Naive thymus-derived CD8-positive, alpha-beta T cell (primary cell): ENCODE measurements around the gene ZNF862. TPM values are rescaled to one million over a fixed set of nuclear protein-coding genes. Genes with fewer than 3 reads are reported as not detected.
"Not testable (repeated sequence)": the region's sequence is repeated elsewhere in the genome, so short reads cannot be mapped to it uniquely, and the experiment has no call there.

Experiments
- ATAC-seq, 2 donors: fragments of 150-1000 bp; cut with Tn5 transposase in 1 of 2; sonication (Bioruptor Pico), chemical (Tn5 transposase) in 1 of 2; 1 replicate in 1 of 2; 2 replicates in 1 of 2; pipeline ENCODE4 v1.10.0; 2021; ENCODE audit warnings: mild to moderate bottlenecking in 2 of 2, moderate library complexity in 2 of 2
- POLR2A ChIA-PET: fragments of 350-600 bp; sonication (Branson Sonifier 250); formaldehyde crosslinking; loops from one replicate; lab custom pipeline; 2021; ENCODE audit warnings: antibody characterized with exemption; lab: Charles Lee
- DNase-seq, 10 donors: peaks; one replicate each; pipeline versions ENCODE4 v3.0.0 to v3.0.0-alpha.2; 2020 to 2022
- H3K27ac Mint-ChIP-seq, 10 donors: one replicate each; pipeline ENCODE4 v1.8.0; 2020 to 2022; ENCODE audit warnings: mild to moderate bottlenecking in 10 of 10, mixed read lengths in 10 of 10, moderate library complexity in 4 of 10, inconsistent platforms in 1 of 10
- H3K27me3 Mint-ChIP-seq, 5 donors: one replicate each; pipeline ENCODE4 v1.8.0; 2021 to 2022; ENCODE audit warnings: mixed read lengths in 5 of 5
- H3K36me3 Mint-ChIP-seq, 3 donors: one replicate each; pipeline ENCODE4 v1.8.0; 2020 to 2022; ENCODE audit warnings: mixed read lengths in 3 of 3, mild to moderate bottlenecking in 2 of 3, inconsistent platforms in 1 of 3
- H3K4me1 Mint-ChIP-seq, 4 donors: one replicate each; pipeline ENCODE4 v1.8.0; 2021 to 2022; ENCODE audit warnings: mixed read lengths in 4 of 4
- H3K4me3 Mint-ChIP-seq, 10 donors: one replicate each; pipeline ENCODE4 v1.8.0; 2020 to 2022; ENCODE audit warnings: mild to moderate bottlenecking in 10 of 10, mixed read lengths in 10 of 10, moderate library complexity in 6 of 10, inconsistent platforms in 1 of 10
- H3K9me3 Mint-ChIP-seq, 9 donors: one replicate each; pipeline ENCODE4 v1.8.0; 2020 to 2022; ENCODE audit warnings: mixed read lengths in 9 of 9, mild to moderate bottlenecking in 3 of 9, inconsistent platforms in 1 of 9, moderate library complexity in 1 of 9
- polyA plus RNA-seq, 3 donors: library from polyadenylated mRNA; unstranded; fragments of 300-500 nt; fragmentation: Illumina TruSeq; gene quantifications; one replicate each; pipeline ENCODE4 v1.2.3, GENCODE V29; 2021
- total RNA-seq, 8 experiments: library from RNA in 2 of 8; stranded (reverse) in 2 of 8; gene quantifications; one replicate each; pipeline ENCODE4 v1.2.3 and lab custom pipeline; 2021 to 2026

The ZNF862 gene
- total and polyA plus RNA-seq, 5 experiments from 2014 or later: 6.1 to 88.4 (median 10.6) TPM

DNA sequence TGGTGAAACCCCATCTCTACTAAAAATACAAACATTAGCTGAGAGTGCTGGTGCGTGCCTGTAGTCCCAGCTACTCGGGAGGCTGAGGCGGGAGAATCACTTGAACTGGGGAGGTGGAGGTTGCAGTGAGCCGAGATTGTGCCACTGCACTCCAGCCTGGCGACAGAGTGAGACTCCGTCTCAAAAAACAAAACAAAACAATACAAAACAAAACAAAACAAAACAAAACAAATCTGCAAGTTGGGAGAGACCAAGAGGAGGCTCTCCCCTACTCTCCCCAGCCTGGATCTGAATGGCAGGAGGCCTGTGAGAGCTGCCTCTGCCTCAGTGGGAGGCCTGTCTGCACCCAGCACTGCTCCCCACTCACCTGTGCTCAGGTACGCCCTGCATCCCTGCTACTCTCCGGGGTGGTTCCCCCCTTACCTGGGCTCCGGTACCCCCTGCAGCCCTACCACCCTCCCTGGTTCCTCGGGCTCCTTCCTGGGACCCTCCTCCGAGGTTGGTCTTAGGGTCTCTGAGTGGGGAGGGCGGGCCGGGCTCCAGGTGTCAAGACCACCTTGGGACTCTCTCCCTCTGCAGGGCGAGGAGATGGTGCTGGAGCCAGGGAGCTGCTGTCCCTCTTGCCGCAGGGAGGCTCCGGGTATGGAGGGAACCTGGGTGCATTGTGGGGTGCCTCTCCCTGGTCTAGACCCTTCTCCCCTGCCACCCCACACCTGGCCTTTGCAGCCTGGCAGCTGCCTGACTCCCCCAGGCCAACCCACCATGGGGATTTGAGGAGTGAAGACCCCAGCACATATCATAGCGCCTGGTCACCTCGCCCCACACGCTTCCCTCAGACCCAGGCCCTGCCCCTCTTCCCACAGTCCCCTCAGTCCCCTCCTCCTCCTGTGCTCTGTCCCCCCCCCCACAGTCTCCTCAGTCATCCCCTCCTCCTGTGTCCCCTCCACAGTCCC lies 9.5 kb upstream of the ZNF862 start:
- no peak for ATAC-seq
- POLR2A ChIA-PET: no interaction called here
- Mint-ChIP-seq H3K4me1 (peaks cover 0 to 16% (median 10%) of the 10 kb centered on the region in 4 donors), H3K36me3 (no peaks in the 10 kb centered on the region), H3K27me3 (peaks cover 0 to 9% (median 6%) of the 10 kb centered on the region in 5 donors), H3K4me3 (no peak overlapping the region), H3K9me3 (no peaks in the 10 kb centered on the region), H3K27ac (peak overlapping the region in 1 of 10 donors; percentile 28)
- no peak for DNase-seq

DNA sequence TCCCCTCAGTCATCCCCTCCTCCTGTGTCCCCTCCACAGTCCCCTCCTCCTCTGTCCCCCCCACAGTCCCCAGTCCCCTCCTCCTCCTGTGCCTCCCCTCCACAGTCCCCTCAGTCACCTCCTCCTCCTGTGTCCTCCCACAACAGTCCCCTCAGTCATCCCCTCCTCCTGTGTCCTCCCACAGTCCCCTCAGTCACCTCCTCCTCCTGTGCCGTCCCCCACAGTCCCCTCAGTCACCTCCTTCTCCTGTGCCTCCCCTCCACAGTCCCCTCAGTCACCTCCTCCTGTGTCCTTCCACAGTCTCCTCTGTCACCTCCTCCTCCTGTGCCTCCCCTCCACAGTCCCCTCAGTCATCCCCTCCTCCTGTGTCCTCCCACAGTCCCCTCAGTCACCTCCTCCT lies 7.6 kb upstream of the ZNF862 start:
- DNase-seq, H3K4me3 Mint-ChIP-seq, H3K36me3 Mint-ChIP-seq, H3K9me3 Mint-ChIP-seq, H3K27ac Mint-ChIP-seq, ATAC-seq, POLR2A ChIA-PET: not testable (repeated sequence)
- peaks cover 0 to 16% (median 10%) of the 10 kb centered on the region in 4 donors for H3K4me1 Mint-ChIP-seq
- H3K27me3 Mint-ChIP-seq: peaks cover 0 to 12% (median 7%) of the 10 kb centered on the region in 5 donors

DNA sequence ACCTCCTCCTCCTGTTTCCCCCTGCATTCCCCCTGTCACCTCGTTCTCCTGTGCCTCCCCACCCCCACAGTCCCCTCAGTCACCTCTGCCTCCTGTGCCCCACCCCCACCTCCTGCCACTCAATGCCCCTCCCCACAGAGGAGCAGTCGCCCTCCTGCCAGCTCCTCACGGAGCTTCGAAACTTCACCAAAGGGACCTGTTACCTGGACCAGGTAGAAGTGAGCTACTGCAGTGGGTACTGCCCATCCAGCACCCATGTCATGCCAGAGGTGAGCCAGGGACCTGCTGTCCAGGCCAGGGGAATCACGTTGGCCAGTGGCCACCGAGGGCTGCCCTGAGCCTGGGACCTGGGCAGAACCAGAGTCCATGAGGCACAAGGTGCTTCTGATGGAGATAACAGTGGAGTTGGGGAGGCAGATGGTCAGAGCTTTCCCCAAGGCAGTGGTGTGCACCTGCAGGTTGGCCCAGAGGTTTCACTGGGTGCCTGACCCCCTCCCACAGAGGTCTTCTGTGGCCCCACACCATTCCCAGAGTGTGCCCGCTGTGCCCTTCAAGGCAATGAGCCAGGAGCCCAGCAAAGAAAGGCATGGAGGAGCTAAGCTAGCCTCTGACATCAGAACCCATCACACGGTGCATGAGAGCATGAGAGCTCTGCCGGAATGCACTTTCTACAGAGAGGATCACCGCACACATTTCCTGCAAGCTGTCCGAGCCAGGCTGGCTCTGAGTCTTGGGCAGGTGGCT lies 7.0 kb upstream of the ZNF862 start:
- DNase-seq: no peak
- H3K4me1 Mint-ChIP-seq: peaks cover 0 to 16% (median 10%) of the 10 kb centered on the region in 4 donors
- POLR2A ChIA-PET: no interaction called here
- H3K4me3 Mint-ChIP-seq: no peak overlapping the region
- peaks cover 0 to 12% (median 7%) of the 10 kb centered on the region in 5 donors for H3K27me3 Mint-ChIP-seq
- no peaks in the 10 kb centered on the region for H3K36me3 Mint-ChIP-seq
- H3K9me3 Mint-ChIP-seq: no peaks in the 10 kb centered on the region
- ATAC-seq: no peak
- peak overlapping the region in 1 of 10 donors; percentile 65 for H3K27ac Mint-ChIP-seq

DNA sequence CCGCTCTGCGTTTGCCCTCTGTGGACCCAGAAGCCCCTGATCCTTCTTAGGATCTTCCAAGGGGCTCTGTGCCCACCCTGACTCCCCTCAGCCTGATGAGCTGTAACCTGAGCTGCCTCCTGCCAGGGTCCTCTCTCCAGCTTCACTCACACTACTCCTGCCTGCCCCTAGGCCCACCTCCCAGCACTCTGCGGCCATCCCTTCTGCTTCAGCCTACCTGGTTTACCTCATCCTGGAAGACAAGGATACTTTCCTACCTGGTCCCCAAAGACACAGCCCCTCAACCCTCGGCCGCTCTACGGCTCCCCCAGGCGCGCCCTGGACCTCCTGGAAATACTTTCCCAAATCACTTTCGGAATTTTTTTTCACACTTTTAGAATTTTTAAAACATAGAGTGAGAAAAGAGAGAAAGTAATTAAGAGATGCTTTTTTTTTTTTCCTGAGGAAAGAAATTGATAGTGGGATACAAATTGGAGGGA lies 6.4 kb upstream of the ZNF862 start:
- POLR2A ChIA-PET: no interaction called here
- Mint-ChIP-seq H3K27ac (peak overlapping the region in 2 of 10 donors; percentile 31 to 55), H3K9me3 (no peaks in the 10 kb centered on the region), H3K4me1 (peaks cover 0 to 15% (median 10%) of the 10 kb centered on the region in 4 donors), H3K4me3 (no peak overlapping the region), H3K36me3 (no peaks in the 10 kb centered on the region), H3K27me3 (peaks cover 0 to 12% (median 7%) of the 10 kb centered on the region in 5 donors)
- ATAC-seq (no peak), DNase-seq (no peak)

DNA sequence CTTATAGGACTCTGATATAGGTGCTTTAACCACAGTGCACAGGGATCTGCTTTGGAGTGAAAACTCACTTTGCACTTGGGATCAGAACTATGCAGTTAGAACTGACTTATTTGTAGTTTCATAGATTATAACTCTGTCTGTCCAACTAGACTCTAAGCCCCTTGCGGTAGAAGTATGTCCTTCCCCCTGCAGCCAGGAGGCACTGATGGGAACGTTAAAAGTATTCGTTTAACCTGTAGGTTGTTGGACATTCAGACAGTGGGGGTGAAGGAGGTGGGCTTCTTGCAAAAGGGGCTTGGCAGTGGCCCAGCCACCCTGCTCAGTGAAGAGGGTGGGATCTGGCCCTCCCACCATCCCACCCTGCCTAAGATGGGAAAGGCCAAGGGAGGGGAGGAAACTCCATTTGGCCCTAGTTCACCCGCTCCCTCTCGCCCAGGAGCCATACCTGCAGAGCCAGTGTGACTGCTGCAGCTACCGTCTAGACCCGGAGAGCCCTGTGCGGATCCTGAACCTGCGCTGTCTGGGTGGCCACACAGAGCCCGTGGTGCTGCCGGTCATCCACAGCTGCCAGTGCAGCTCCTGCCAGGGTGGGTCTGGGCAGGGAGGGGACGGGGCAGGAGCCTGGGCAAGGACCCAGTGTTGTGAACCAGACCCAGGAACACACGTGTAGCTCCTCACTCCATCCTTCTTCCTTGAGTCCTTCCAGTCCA lies 5.7 kb upstream of the ZNF862 start:
- Mint-ChIP-seq H3K4me1 (peaks cover under 1 to 9% (median 6%) of the 10 kb centered on the region in 4 donors), H3K4me3 (no peak overlapping the region), H3K27ac (no peak overlapping the region), H3K27me3 (peaks cover 0 to 12% (median 7%) of the 10 kb centered on the region in 5 donors), H3K9me3 (no peaks in the 10 kb centered on the region), H3K36me3 (no peaks in the 10 kb centered on the region)
- POLR2A ChIA-PET: no interaction called here
- ATAC-seq (no peak), DNase-seq (no peak)

- Mint-ChIP-seq H3K27ac (no peak overlapping the region), H3K9me3 (no peaks in the 10 kb centered on the region), H3K4me3 (no peak overlapping the region), H3K4me1 (peaks cover 5 to 9% (median 8%) of the 10 kb centered on the region in 4 donors), H3K27me3 (peaks cover 0 to 12% (median 7%) of the 10 kb centered on the region in 5 donors), H3K36me3 (no peaks in the 10 kb centered on the region)
- ATAC-seq (no peak), DNase-seq (no peak)
- POLR2A ChIA-PET: no interaction called here
These were observed 4.6 kb upstream of the ZNF862 start for GRCh38 chr7:149833495-149834130.

DNA sequence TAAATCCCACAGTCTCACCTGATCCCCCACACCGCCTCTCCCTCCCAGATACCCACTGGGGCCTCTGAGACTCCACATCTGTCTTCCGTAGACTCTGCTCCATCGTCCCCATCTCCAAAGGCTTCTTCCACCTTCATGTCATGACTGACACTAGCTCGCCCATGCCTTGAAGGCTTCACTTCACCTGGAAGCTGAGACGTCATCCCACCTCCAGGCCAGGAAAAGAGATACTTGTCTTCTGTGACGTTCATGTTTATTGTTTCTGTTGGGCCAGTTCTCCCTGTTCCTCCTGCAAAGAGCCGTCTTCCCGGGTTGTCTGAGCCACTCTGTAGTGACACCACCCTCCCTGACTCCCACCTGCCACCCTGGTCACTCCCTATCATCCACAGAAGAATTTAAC lies 3.6 kb upstream of the ZNF862 start:
- Mint-ChIP-seq H3K9me3 (no peaks in the 10 kb centered on the region), H3K4me3 (no peak overlapping the region), H3K36me3 (no peaks in the 10 kb centered on the region), H3K4me1 (peaks cover 13 to 18% (median 17%) of the 10 kb centered on the region in 4 donors), H3K27me3 (peaks cover 0 to 12% (median 7%) of the 10 kb centered on the region in 5 donors), H3K27ac (peak overlapping the region in 1 of 10 donors; percentile 22)
- ATAC-seq (no peak), DNase-seq (no peak)
- POLR2A ChIA-PET: no interaction called here

GRCh38 chr7:149836434-149836833 lies 1.7 kb upstream of the ZNF862 start:
- Mint-ChIP-seq H3K9me3 (no peaks in the 10 kb centered on the region), H3K4me1 (peaks cover 19 to 34% (median 31%) of the 10 kb centered on the region in 4 donors), H3K27me3 (peaks cover 0 to 11% (median 7%) of the 10 kb centered on the region in 5 donors), H3K27ac (peak overlapping the region in 1 of 10 donors; percentile 37), H3K36me3 (no peaks in the 10 kb centered on the region), H3K4me3 (no peak overlapping the region)
- ATAC-seq: no peak
- DNase-seq: no peak
- POLR2A ChIA-PET: interaction anchor here (1.9 to 10.9 kb wide), 2 partner anchors 30 to 38 kb away, joined by 4 to 241 read pairs; no protein-coding TSS in a partner anchor

DNA sequence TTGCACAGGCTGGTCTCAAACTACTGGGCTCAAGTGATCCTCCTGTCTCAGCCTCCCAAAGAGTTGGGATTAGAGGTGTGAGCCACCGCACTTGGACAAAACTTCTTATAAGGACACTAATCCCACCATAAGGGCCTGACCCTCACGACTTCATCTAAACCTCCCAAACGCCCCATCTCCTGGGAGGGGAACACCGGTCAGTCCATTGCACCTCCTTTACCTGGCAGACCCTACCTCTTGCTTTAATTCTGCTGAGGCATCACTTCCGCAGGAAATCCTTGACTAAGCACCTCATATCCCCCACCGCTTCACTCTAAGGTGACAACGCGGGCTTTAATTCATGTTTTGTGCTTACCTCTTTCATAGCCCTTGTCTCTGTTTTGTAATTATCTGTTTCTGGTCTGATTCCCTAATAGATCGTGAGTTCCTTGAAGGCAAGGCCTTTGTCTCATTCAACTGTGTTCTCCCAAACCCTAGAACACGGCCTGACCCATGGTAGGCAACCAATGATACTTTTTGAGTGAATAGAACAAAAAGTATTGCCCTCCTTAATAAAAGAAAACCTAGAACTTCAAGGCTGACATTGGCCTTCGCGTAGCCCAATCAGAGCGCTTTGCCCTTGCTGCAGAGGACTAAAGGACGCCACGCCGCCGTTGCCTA lies 481 bp upstream of the ZNF862 start:
- peak overlapping the region; percentile 85 to 97 (median 93) for H3K4me3 Mint-ChIP-seq
- ATAC-seq: no peak
- peaks cover 27 to 43% (median 38%) of the 10 kb centered on the region in 4 donors for H3K4me1 Mint-ChIP-seq
- peak overlapping the region; percentile 30 to 93 (median 90) for H3K27ac Mint-ChIP-seq
- POLR2A ChIA-PET: interaction anchor here (0.8 to 10.9 kb wide), 9 partner anchors 12 to 531 kb away, joined by 4 to 241 read pairs (median 5); partner anchors contain the start of genes ATP6V0E2 and REPIN1
- no peaks in the 10 kb centered on the region for H3K36me3 Mint-ChIP-seq
- DNase-seq: no peak
- H3K9me3 Mint-ChIP-seq: no peaks in the 10 kb centered on the region
- H3K27me3 Mint-ChIP-seq: peaks cover 0 to 8% (median 0%) of the 10 kb centered on the region in 5 donors

DNA sequence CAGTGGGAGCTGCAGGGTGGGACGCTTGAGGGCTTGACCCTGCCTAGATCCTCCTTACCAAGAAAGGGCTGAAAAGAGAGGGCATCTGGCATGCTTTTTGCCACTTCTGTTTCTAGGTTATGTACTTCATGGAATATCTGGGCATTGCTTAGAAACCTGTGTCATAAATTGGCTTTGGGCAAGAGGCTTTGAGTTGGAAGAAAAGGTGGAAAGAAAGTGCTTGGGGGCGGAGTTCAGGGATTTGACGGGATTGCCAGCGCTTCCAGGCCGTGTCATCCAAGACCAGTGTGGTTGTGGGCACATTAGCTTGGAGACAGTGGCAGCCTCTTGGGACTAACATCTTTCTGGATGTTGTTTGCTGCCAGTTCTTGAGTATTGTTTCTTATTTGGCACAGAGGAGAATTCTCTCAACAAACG lies 825 bp downstream of the ZNF862 start:
- DNase-seq: no peak
- Mint-ChIP-seq H3K27me3 (peaks cover 0 to 5% (median 0%) of the 10 kb centered on the region in 5 donors), H3K9me3 (no peaks in the 10 kb centered on the region), H3K36me3 (no peaks in the 10 kb centered on the region), H3K4me1 (peaks cover 29 to 51% (median 43%) of the 10 kb centered on the region in 4 donors), H3K4me3 (peak overlapping the region; percentile 67 to 97 (median 86)), H3K27ac (peak overlapping the region; percentile 10 to 94 (median 74))
- ATAC-seq: no peak
- POLR2A ChIA-PET: interaction anchor here (2.0 to 10.9 kb wide), 5 partner anchors 11 to 40 kb away, joined by 5 to 241 read pairs (median 19); partner anchors contain the start of gene ATP6V0E2

GRCh38 chr7:149839933-149840332 lies 1.8 kb downstream of the ZNF862 start:
- Mint-ChIP-seq H3K9me3 (no peaks in the 10 kb centered on the region), H3K36me3 (peaks cover 0 to 2% (median 0%) of the 10 kb centered on the region in 3 donors), H3K27me3 (no peaks in the 10 kb centered on the region), H3K4me1 (peaks cover 31 to 57% (median 50%) of the 10 kb centered on the region in 4 donors), H3K27ac (peak overlapping the region in 5 of 10 donors; percentile 5 to 85 (median 75)), H3K4me3 (peak overlapping the region; percentile 67 to 97 (median 86))
- DNase-seq (no peak), ATAC-seq (no peak)
- POLR2A ChIA-PET: interaction anchor here (1.1 to 10.9 kb wide), 6 partner anchors 10 to 39 kb away, joined by 3 to 241 read pairs (median 17); partner anchors contain the start of gene ATP6V0E2
